UCSD-AML1 (cell line): ENCODE data around the gene KCNT1.

Source experiments
- DNase-seq: peaks from one replicate; lab custom pipeline; 2025; ENCODE audit not compliant: unreplicated experiment; lab: John Stamatoyannopoulos, UW

The KCNT1 gene

GRCh38 chr9:135698767-135699166 lies 3.2 kb upstream of the KCNT1 start:
- no peak for DNase-seq

GRCh38 chr9:135699440-135699839 lies 2.5 kb upstream of the KCNT1 start, which contains the start of gene SOHLH1:
Gene SOHLH1 (minus strand): TSS chr9:135699481. CDS start chr9:135699467, 14 bp downstream.
- no peak for DNase-seq

GRCh38 chr9:135700525-135700924 lies 1.5 kb upstream of the KCNT1 start:
- DNase-seq: no peak

- no peak for DNase-seq
These were observed 672 bp upstream of the KCNT1 start for GRCh38 chr9:135701067-135701958.

GRCh38 chr9:135703726-135704125 lies 1.7 kb downstream of the KCNT1 start:
- no peak for DNase-seq

GRCh38 chr9:135704483-135704882 lies 2.5 kb downstream of the KCNT1 start:
- DNase-seq: no peak

- DNase-seq: no peak
These were observed 3.4 kb downstream of the KCNT1 start for GRCh38 chr9:135705376-135705775.

- no peak for DNase-seq
These were observed 4.3 kb downstream of the KCNT1 start for GRCh38 chr9:135706288-135706687.

GRCh38 chr9:135707252-135708138 lies 5.5 kb downstream of the KCNT1 start:
- DNase-seq: no peak

GRCh38 chr9:135708164-135708563 lies 6.2 kb downstream of the KCNT1 start:
- DNase-seq: no peak

GRCh38 chr9:135711391-135711790 lies 9.4 kb downstream of the KCNT1 start:
- DNase-seq: no peak

GRCh38 chr9:135711881-135712280 lies 9.9 kb downstream of the KCNT1 start:
- no peak for DNase-seq

- DNase-seq: no peak
These were observed 10.8 kb downstream of the KCNT1 start for GRCh38 chr9:135712613-135713295.

GRCh38 chr9:135714242-135715055 lies 12.5 kb downstream of the KCNT1 start:
- no peak for DNase-seq

- DNase-seq: no peak
These were observed 13.1 kb downstream of the KCNT1 start for GRCh38 chr9:135715056-135715595.

GRCh38 chr9:135716045-135716444 lies 14.1 kb downstream of the KCNT1 start:
- DNase-seq: no peak

GRCh38 chr9:135717410-135717809 lies 15.4 kb downstream of the KCNT1 start:
- no peak for DNase-seq

- DNase-seq: peak; percentile 51
These were observed 16.6 kb downstream of the KCNT1 start for GRCh38 chr9:135718616-135719015.

- no peak for DNase-seq
These were observed 17.5 kb downstream of the KCNT1 start for GRCh38 chr9:135719472-135719871.

GRCh38 chr9:135722365-135722764 lies 20.4 kb downstream of the KCNT1 start:
- DNase-seq: no peak
